NCI-H1930 (cell line): ENCODE results near the gene MINAR1.

Experiments
- DNase-seq, 2 experiments: peaks; one replicate each; lab custom pipeline; 2025; lab: John Stamatoyannopoulos, UW

MINAR1 gene

DNA sequence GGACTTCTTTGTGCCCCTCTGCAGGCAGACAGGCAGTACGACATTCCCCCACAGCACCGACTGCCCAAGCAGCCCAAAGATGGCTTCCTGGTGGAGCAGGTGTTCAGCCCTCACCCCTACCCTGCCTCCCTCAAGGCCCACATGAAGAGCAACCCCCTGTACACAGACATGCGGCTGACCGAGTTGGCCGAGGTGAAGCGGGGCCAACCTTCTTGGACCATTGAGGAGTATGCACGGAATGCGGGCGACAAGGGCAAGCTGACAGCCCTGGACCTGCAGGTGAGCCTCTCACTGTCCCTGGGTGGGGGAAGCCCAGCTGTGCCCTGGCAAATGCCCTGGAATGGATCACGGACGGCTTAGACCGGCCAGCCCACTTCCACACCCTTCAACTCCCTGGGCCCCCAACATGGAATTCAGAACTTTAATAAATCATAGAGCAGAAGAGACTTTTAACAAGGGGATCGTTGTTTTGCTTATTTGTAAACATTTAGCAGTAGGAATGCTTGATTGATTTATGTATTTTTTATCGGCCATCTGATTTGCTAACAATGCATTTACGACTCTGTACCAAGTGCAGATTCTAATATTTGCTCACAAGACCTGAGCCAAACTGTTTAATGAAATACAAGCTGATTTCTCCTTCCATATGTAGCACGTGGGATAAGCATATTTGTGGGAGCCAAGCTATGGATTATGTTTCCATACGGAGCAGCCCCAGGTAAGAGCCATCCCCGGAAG, 31.1 kb downstream of the MINAR1 start:
- no peak for DNase-seq

DNA sequence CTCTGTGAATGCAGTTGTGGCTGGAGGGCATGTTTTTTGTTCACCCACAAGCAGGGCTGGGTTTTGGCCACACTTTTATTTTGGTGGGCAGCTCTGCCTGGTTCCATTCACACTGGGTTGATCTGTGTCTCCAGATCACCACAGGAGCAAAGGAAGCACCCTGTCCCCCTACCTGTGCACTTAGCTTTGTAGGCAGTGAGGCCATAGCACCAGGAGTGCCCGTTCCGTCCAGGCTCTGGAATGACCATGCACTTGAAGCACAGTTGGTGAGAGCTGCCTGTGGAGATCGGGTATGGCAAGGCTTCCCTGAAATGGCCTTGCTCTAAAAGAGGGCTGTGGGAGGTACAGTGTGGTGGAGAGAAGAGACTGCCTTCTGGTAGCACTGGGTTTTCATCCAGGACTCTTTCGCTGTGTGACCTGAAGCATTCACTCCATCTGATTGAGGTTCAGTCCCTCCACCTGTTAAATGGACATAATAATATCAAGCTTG, 31.7 kb downstream of the MINAR1 start:
- DNase-seq = no peak

DNA sequence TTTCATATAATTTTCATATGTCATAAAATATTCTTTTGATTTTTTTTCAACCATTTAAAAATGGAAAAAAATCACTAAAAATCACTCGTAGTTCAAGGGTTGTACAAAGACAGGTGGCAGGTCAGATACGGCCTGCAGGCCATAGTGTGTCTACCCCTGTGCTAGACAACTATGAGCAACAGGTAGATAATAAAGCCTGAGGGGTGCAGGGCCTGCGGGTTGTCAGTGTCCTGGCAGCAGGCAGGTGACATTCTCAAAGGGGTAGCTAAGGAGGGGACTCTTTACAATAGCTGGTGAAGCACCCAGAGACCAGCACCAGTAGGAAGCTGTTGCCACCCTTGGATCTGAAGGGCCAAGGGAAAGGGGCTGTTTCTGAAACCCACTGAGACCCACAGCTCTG, 34.4 kb downstream of the MINAR1 start:
- DNase-seq = no peak

DNA sequence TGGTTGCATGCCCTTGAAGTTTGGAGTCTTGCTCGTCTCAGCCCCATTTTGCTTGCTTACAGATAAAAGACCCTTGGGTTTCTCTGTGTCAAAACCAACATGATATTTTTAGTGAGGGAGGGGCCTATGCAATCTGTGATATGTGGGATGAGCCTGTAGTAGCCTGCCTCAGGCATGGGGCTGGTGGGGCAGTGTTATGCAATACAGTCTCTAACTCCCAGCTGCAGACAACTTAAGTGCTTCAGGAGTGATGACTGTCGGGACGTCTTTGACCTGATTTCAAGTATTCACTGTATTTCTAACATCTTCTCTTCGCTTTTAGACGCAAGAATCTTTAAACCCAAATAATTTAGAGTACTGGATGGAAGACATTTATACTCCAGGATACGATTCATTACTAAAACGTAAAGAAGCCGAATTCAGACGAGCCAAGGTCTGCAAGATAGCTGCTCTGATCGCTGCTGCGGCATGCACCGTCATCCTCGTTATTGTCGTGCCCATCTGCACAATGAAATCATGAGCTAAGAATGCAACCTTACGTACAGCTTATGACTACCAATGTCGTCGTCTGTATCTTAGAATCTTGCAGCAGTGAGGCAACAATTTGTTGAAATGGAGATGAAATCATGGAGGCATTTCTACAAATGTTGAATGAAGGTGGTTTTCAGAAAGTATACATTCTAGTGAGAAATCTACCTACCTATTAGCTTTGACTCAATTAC, 35.9 kb downstream of the MINAR1 start:
- no peak for DNase-seq

DNA sequence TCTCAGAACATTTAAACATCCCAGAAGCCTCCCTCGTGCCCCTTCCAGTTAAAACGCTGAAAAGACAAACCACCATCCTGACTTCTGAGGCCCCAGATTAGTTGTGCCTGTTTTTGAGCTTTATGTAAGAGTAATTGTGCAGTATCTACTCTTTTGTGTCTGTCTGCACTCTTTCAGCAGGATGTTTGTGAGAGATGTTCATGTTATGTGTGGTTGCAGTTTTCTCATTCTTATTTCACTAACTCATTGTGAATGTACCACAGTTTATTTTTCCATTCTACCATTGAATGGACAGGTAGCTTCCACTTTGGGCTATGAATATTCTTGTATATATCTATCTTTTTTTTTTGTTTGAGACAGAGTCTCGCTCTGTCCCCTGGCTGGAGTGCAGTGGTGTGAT, 40.3 kb downstream of the MINAR1 start:
- DNase-seq = no peak

DNA sequence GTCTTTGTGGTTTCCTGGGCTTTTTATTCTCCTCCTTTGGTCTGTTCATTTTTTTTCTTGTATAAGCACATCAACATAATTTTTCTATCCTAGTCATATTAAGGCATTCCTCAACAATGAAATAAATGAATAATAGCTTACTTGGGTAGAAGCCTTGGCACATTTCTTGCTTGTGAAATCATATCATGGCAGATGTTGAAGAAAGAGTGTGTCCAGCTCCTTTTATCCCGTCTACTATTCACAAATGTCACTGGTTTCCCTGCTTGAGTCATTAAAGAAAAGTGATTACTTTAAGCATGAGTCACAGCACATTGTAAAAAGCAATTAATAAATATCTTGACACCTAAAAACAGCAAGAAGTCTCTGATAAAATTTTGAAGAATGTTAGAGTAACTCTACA, 42.1 kb downstream of the MINAR1 start:
- DNase-seq = no peak

DNA sequence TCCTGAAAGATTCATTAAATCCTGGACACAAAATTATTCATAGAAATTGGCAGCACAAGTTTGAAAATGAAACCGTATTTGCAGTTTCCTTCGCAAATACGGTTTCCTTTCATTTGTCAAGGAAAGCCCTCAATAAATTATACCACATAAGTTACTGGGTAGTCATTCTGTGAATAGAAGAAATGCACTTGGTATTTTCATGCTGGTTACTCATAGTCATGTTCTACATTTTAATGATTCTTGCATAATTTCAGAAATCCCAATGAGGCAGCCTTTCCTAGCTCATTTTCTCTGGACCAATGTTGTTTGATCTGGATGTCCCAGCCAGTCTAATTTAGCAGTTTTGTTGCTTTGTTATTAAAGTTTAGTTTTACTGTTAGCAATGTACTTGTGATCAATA, 43.2 kb downstream of the MINAR1 start:
- no peak for DNase-seq

DNA sequence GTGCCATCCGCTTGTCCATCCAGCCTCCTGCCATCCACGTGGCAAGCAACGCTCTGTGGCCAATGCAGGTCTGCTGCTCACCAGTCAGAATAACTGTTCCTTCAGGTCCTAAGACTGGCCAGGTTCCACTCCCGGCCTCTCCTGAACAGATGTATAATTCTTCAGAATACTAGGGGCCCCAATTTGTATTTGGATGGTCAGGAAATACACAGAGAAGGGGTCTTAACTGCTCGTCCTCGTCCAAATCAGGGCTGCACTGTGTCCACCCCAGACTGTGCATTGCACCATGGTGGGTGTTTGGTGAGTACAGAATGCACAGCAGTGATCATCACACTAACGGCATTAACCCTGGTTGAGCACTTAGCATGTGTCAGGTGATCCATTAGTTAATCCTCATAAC, 46.0 kb downstream of the MINAR1 start:
- no peak for DNase-seq

DNA sequence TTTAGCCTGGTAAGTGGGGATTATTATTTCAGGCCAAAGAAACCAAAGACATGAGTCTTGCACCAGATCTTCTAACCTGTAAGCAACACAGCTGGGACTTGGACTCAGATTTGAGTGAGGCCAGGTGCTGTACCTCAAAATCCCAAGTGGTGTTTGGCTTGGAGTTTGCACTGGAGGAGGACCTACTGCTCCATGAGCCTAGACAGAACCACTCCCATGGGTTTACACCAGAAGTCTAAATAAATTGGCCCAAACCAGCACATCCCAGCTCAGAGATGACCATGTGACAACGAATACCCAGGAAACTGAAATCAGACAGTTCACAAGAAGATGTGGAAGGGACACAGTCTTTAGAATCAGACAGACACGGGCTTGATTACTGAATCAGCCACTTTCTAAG, 47.5 kb downstream of the MINAR1 start:
- DNase-seq = no peak

DNA sequence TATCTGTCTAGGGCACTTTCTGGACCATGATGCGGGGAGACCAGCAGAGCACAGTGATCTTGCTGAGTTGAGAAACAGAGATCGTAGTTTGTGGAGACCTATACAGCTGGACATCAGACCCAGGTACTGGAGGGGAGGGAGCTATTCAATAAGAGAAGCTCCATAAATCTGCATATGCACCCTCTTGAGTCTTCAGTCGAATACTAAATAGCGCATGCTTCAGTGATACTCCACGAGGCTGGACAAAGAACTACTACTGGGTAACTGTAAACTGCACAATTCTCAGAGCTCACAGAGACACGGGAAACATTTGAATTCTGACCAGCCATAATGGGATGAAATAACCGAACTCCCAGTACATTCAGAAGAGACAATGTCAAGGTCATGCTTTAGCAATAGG, 49.7 kb downstream of the MINAR1 start:
- no peak for DNase-seq
